Glutamatergic neuron (in vitro differentiated cells): ENCODE data around the gene PIK3C2G. TPM values are rescaled to one million over a fixed set of nuclear protein-coding genes. Genes with fewer than 3 reads are reported as not detected.

Experiments
- DNase-seq: peaks from one replicate; pipeline ENCODE4 v3.0.0; 2022
- H3K27ac Mint-ChIP-seq: one replicate; pipeline ENCODE4 v1.8.0; 2020; ENCODE audit warnings: mild to moderate bottlenecking, mixed read lengths, inconsistent platforms; ENCODE audit not compliant: unreplicated experiment
- H3K27me3 Mint-ChIP-seq: one replicate; pipeline ENCODE4 v1.8.0; 2020; ENCODE audit warnings: mild to moderate bottlenecking, moderate library complexity, mixed read lengths, inconsistent platforms; ENCODE audit not compliant: unreplicated experiment
- H3K36me3 Mint-ChIP-seq: one replicate; pipeline ENCODE4 v1.8.0; 2020; ENCODE audit warnings: mild to moderate bottlenecking, mixed read lengths, inconsistent platforms; ENCODE audit not compliant: unreplicated experiment
- H3K4me1 Mint-ChIP-seq: one replicate; pipeline ENCODE4 v1.8.0; 2020; ENCODE audit warnings: mild to moderate bottlenecking, low read depth, mixed read lengths, inconsistent platforms; ENCODE audit not compliant: unreplicated experiment
- H3K4me3 Mint-ChIP-seq: one replicate; pipeline ENCODE4 v1.8.0; 2020; ENCODE audit warnings: mild to moderate bottlenecking, mixed read lengths, inconsistent platforms; ENCODE audit not compliant: unreplicated experiment
- H3K9me3 Mint-ChIP-seq: one replicate; pipeline ENCODE4 v1.8.0; 2020; ENCODE audit warnings: mild to moderate bottlenecking, moderate library complexity, mixed read lengths, inconsistent platforms; ENCODE audit not compliant: unreplicated experiment
- total RNA-seq: library from RNA; stranded (reverse); fragmentation: NEBNext Ultra II Directional; extraction: Animal tissue kit (Norgen Biotek cat#: 25700); gene quantifications from one replicate; pipeline ENCODE4 v1.2.1, GENCODE V29; 2021; ENCODE audit not compliant: unreplicated experiment
- TF ChIP-seq, protein P1 (sequence below): fragments of 200-600 bp; sonication (generic); IDR thresholded peaks from one replicate; pipeline ENCODE4 v1.5.0; 2021; ENCODE audit not compliant: partially characterized antibody, unreplicated experiment

PIK3C2G gene
- total RNA-seq, 1 donor from 2014 or later, result not detected

DNA sequence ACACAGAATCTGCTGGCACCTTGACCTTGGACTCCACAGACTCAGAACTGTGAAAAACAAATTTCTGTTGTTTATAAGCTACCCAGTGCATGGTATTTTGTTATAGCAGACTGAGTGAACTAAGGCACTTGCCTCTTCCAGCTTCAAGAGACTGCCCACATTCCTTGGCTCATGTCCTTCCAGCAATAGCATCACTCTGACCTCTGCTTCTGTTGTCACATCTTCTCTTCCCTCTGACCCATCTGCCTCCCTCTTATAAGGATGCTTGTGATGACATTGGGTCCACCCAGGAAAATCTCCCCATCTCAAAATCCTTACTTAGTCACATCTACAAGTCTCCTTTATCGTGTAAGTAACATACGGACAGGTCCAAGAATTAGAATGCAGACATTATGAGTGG lies 200.4 kb downstream of the PIK3C2G start:
- Mint-ChIP-seq H3K27me3 (no peaks in the 10 kb centered on the region), H3K4me3 (no peak overlapping the region), H3K36me3 (no peaks in the 10 kb centered on the region), H3K9me3 (peaks cover 2% of the 10 kb centered on the region), H3K4me1 (no peaks in the 10 kb centered on the region), H3K27ac (no peak overlapping the region)
- DNase-seq, result no peak
- TF ChIP-seq, protein P1, sequence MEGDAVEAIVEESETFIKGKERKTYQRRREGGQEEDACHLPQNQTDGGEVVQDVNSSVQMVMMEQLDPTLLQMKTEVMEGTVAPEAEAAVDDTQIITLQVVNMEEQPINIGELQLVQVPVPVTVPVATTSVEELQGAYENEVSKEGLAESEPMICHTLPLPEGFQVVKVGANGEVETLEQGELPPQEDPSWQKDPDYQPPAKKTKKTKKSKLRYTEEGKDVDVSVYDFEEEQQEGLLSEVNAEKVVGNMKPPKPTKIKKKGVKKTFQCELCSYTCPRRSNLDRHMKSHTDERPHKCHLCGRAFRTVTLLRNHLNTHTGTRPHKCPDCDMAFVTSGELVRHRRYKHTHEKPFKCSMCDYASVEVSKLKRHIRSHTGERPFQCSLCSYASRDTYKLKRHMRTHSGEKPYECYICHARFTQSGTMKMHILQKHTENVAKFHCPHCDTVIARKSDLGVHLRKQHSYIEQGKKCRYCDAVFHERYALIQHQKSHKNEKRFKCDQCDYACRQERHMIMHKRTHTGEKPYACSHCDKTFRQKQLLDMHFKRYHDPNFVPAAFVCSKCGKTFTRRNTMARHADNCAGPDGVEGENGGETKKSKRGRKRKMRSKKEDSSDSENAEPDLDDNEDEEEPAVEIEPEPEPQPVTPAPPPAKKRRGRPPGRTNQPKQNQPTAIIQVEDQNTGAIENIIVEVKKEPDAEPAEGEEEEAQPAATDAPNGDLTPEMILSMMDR, result no peak

DNA sequence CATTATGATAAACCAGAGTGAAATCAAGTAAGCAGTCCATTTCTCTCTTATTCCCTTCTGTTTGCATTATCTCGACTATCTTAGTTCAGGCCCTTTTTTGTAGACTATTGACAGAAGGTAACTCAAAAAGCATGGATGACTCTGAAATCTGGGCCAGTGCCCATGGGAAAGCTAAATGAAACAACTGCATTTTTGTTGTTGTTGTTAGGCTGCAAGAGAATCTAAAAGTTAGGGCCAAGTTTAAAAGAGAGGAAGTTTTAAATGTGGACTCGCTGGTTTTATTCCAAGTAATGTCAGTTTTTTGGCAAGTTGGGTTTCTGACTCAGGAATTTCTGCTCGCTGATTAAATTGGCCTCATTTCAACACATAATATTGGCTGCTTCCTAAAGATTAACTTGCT lies 201.1 kb downstream of the PIK3C2G start:
- no peak overlapping the region for H3K27ac Mint-ChIP-seq
- no peak overlapping the region for H3K4me3 Mint-ChIP-seq
- H3K9me3 Mint-ChIP-seq, result peaks cover 1% of the 10 kb centered on the region
- no peak for DNase-seq
- H3K36me3 Mint-ChIP-seq, result no peaks in the 10 kb centered on the region
- TF ChIP-seq, protein P1, result no peak
- no peaks in the 10 kb centered on the region for H3K27me3 Mint-ChIP-seq
- no peaks in the 10 kb centered on the region for H3K4me1 Mint-ChIP-seq

DNA sequence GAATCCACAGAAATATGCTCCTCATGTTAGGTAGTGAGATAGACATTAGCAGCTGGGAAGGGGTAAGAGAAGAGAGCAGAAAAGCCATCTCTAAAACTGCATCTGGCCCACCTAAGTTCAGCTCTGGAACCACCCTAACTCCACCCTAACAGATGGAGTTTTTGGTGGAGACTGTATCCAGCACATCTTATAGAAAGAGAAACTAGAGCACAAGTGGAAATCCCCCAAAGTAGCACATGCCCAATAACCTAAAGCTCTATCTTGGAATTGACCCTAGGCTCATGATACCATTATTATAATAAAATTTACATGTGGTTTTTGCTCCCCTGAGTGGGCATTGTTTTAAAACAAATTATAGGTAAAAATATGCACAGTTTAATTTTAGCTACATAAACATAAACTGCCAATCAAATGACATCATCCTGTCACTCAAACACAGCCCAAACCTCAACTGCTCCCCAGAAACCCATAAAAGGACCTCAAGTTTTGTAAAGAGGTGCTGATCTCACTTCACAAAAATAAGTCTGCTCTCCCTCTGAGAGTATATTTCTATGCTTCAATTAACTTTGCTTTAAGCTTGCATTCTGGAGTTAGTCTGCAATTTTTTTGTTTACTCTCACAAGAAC lies 206.4 kb downstream of the PIK3C2G start:
- Mint-ChIP-seq H3K27ac (no peak overlapping the region), H3K4me1 (no peaks in the 10 kb centered on the region), H3K27me3 (no peaks in the 10 kb centered on the region), H3K4me3 (no peak overlapping the region), H3K9me3 (no peaks in the 10 kb centered on the region), H3K36me3 (no peaks in the 10 kb centered on the region)
- TF ChIP-seq, protein P1, result no peak
- DNase-seq, result no peak

GRCh38 chr12:18468246-18469075 lies 207.1 kb downstream of the PIK3C2G start:
- TF ChIP-seq, protein P1, result no peak
- Mint-ChIP-seq H3K9me3 (no peaks in the 10 kb centered on the region), H3K36me3 (no peaks in the 10 kb centered on the region), H3K4me3 (no peak overlapping the region), H3K4me1 (peaks cover 6% of the 10 kb centered on the region), H3K27ac (no peak overlapping the region), H3K27me3 (no peaks in the 10 kb centered on the region)
- no peak for DNase-seq

DNA sequence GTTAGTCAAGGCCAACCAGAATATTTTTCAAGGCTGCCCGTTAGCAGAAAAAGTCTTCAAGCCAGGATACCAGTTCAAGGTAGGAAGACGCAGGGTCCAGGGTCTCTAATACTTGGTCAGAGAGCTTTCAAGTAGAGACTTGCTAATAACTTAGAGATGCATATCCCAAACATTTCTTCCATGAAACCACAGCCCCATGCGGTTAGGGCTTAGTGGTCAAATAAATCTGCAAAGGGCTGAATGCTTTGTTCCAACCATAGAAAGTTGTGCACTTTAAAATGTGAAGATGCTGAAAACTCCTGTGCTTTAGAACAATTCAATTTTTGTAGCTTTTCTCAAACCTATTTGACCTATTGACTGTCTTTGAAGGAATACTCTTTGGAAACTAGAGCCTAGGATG lies 208.9 kb downstream of the PIK3C2G start:
- TF ChIP-seq, protein P1, result no peak
- DNase-seq, result no peak
- H3K27me3 Mint-ChIP-seq, result no peaks in the 10 kb centered on the region
- no peaks in the 10 kb centered on the region for H3K36me3 Mint-ChIP-seq
- H3K4me3 Mint-ChIP-seq, result no peak overlapping the region
- no peak overlapping the region for H3K27ac Mint-ChIP-seq
- peaks cover 6% of the 10 kb centered on the region for H3K4me1 Mint-ChIP-seq
- no peaks in the 10 kb centered on the region for H3K9me3 Mint-ChIP-seq
